KMS-11 (cell line): ENCODE results near the gene FAM47C.
"Not testable (repeated sequence)": the region's sequence is repeated elsewhere in the genome, so short reads cannot be mapped to it uniquely, and the experiment has no call there.

Experiments used
- H2AFZ ChIP-seq: fragments of 200-600 bp; sonication (generic); 2 replicates; pipeline ENCODE4 v1.6.1; 2016; ENCODE audit warnings: antibody characterized with exemption, mixed run types, low read depth
- H3K27ac ChIP-seq: fragments of 200-600 bp; sonication (generic); 2 replicates; pipeline ENCODE4 v1.6.1; 2016; ENCODE audit warnings: mild to moderate bottlenecking, mixed run types
- H3K27me3 ChIP-seq: fragments of 200-600 bp; sonication (generic); 2 replicates; pipeline ENCODE4 v1.6.1; 2017; ENCODE audit warnings: mild to moderate bottlenecking, low read depth, mixed run types, moderate library complexity; ENCODE audit not compliant: insufficient read depth
- H3K36me3 ChIP-seq: fragments of 200-600 bp; sonication (generic); 2 replicates; pipeline ENCODE4 v1.6.1; 2017; ENCODE audit warnings: mild to moderate bottlenecking, mixed run types; ENCODE audit not compliant: insufficient read depth
- H3K4me1 ChIP-seq: fragments of 200-600 bp; sonication (generic); 2 replicates; pipeline ENCODE4 v1.6.1; 2016; ENCODE audit warnings: mild to moderate bottlenecking, low read depth, mixed run types; ENCODE audit not compliant: poor library complexity, severe bottlenecking
- H3K4me2 ChIP-seq: fragments of 200-600 bp; sonication (generic); 2 replicates; pipeline ENCODE4 v1.7.0; 2016; ENCODE audit warnings: mild to moderate bottlenecking, mixed run types
- H3K4me3 ChIP-seq: fragments of 200-600 bp; sonication (generic); IDR thresholded peaks from 2 replicates; pipeline ENCODE4 v1.6.1; 2017; ENCODE audit warnings: low read depth, low read length, mixed read lengths; ENCODE audit not compliant: insufficient read depth
- H3K79me2 ChIP-seq: fragments of 200-600 bp; sonication (generic); 2 replicates; pipeline ENCODE4 v1.6.1; 2016; ENCODE audit warnings: low read depth, mixed run types; ENCODE audit not compliant: insufficient read depth
- H3K9ac ChIP-seq: fragments of 200-600 bp; sonication (generic); 2 replicates; pipeline ENCODE4 v1.6.1; 2016; ENCODE audit warnings: mild to moderate bottlenecking, mixed run types
- H4K20me1 ChIP-seq: fragments of 200-600 bp; sonication (generic); 2 replicates; pipeline ENCODE4 v1.6.1; 2016; ENCODE audit warnings: mild to moderate bottlenecking, mixed run types; ENCODE audit not compliant: insufficient read depth
- TF ChIP-seq, protein P1 (sequence below): fragments of 200-600 bp; sonication (generic); conservative IDR thresholded peaks from 2 replicates; pipeline ENCODE4 v1.6.1; 2017; ENCODE audit warnings: low read depth, mild to moderate bottlenecking, antibody characterized with exemption, low read length, moderate library complexity, mixed read lengths

The FAM47C gene

GRCh38 chrX:37008182-37008581, at the start of gene FAM47C:
FAM47C (plus strand) TSS chrX:37008366; CDS start chrX:37008411, 45 bp downstream.
- H3K27ac ChIP-seq, H3K4me2 ChIP-seq, H3K9ac ChIP-seq, H3K4me3 ChIP-seq, H2AFZ ChIP-seq, H3K36me3 ChIP-seq, H3K79me2 ChIP-seq, H3K27me3 ChIP-seq, H3K4me1 ChIP-seq, H4K20me1 ChIP-seq: not testable (repeated sequence)

DNA sequence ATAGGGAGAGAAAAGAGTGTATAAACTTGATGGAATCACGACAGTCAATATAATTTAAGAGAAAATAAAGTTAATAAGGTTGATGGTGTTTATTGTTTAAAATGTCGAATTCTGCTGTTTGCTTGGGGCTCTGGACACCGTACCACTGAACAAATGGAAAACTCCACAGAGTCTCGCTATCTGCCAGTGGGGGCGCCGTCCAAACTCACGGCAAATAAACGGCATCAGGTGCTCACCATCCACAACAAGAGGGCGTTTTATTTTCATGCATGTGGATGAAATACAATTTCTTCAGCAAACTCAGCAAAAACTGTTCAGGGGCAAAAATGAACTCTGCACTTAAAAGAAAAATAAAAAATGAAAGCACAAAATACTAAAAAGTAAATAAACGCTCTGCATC, 46.6 kb upstream of the FAM47C start:
- Histone ChIP-seq H3K9ac (no peak overlapping the region), H3K27me3 (no peaks in the 10 kb centered on the region), H3K4me1 (no peaks in the 10 kb centered on the region), H3K4me2 (no peak overlapping the region), H3K36me3 (no peaks in the 10 kb centered on the region), H3K79me2 (no peaks in the 10 kb centered on the region), H4K20me1 (no peaks in the 10 kb centered on the region), H3K4me3 (no peak overlapping the region), H3K27ac (no peak overlapping the region), H2AFZ (no peak overlapping the region)
- TF ChIP-seq, protein P1, sequence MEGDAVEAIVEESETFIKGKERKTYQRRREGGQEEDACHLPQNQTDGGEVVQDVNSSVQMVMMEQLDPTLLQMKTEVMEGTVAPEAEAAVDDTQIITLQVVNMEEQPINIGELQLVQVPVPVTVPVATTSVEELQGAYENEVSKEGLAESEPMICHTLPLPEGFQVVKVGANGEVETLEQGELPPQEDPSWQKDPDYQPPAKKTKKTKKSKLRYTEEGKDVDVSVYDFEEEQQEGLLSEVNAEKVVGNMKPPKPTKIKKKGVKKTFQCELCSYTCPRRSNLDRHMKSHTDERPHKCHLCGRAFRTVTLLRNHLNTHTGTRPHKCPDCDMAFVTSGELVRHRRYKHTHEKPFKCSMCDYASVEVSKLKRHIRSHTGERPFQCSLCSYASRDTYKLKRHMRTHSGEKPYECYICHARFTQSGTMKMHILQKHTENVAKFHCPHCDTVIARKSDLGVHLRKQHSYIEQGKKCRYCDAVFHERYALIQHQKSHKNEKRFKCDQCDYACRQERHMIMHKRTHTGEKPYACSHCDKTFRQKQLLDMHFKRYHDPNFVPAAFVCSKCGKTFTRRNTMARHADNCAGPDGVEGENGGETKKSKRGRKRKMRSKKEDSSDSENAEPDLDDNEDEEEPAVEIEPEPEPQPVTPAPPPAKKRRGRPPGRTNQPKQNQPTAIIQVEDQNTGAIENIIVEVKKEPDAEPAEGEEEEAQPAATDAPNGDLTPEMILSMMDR: no peak

DNA sequence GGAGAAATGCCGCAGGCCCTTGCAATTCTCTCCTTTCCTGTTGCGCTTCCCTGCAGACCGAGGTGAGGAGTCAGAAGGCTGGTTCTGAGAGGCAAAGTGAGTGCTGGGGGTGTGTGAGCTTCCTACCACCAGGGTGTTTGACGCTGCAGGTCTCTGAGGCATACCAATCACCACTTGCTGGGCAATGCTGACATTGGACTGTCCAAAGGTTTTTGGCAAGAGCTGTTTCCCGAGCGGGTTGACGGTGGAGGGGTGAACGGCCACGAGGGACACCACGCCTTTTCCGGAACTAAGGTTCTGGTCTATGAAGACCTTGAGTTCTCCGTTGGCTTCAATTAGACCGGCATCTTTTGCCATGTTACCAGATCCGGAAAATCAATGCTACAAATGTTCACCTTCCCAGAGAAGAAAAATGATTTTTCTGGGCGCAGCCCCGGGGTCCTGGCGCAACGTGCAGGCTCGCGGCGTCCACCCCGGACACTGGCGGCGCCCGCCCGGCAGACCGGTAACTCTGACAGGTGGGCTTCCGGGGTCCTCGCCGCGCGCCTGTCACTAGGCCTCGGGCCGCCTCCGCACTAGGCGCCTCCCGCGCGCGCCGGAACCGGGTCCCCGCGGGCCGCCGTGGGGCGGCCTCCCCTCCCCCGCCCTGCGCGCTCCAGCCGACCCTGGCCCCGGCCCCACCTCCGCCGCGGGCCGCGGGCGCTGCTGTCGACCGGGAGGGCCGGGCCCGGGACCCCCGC, 44.9 kb upstream of the FAM47C start:
- no peaks in the 10 kb centered on the region for H3K4me1 ChIP-seq
- no peak overlapping the region for H3K27ac ChIP-seq
- H2AFZ ChIP-seq: no peak overlapping the region
- no peaks in the 10 kb centered on the region for H3K27me3 ChIP-seq
- H3K4me2 ChIP-seq: no peak overlapping the region
- H3K4me3 ChIP-seq: no peak overlapping the region
- no peaks in the 10 kb centered on the region for H3K36me3 ChIP-seq
- no peaks in the 10 kb centered on the region for H4K20me1 ChIP-seq
- H3K79me2 ChIP-seq: no peaks in the 10 kb centered on the region
- H3K9ac ChIP-seq: no peak overlapping the region
- TF ChIP-seq, protein P1: no peak

DNA sequence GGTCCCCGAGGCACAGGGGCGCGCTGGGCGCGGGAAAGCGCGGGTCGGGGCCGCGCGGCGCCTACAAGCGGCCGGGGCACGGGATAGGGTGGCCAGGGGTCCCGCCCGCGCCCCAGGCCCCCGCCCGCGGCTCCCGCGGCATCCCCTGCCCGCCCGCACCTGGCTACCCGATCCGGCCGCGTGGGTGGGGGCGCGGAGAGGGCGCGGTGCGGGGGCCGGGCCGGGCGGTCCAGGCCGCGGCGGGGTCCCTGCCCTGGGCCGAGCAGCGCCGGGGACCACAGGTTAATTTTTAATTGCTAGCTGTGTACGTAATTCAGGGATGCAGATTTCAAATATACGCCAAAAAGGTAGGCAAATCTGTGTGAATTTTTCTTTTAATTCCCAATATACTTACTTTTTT, 44.3 kb upstream of the FAM47C start:
- Histone ChIP-seq H3K36me3 (no peaks in the 10 kb centered on the region), H3K79me2 (no peaks in the 10 kb centered on the region), H4K20me1 (no peaks in the 10 kb centered on the region), H3K27me3 (no peaks in the 10 kb centered on the region), H3K27ac (no peak overlapping the region), H3K4me1 (no peaks in the 10 kb centered on the region), H3K9ac (no peak overlapping the region), H2AFZ (no peak overlapping the region), H3K4me2 (no peak overlapping the region), H3K4me3 (no peak overlapping the region)
- TF ChIP-seq, protein P1: no peak

GRCh38 chrX:36973575-36973974, 34.6 kb upstream of the FAM47C start:
- Histone ChIP-seq H3K4me2 (no peak overlapping the region), H3K36me3 (no peaks in the 10 kb centered on the region), H3K79me2 (no peaks in the 10 kb centered on the region), H3K4me1 (no peaks in the 10 kb centered on the region), H3K9ac (no peak overlapping the region), H3K27ac (no peak overlapping the region), H3K4me3 (no peak overlapping the region), H2AFZ (no peak overlapping the region), H4K20me1 (no peaks in the 10 kb centered on the region), H3K27me3 (no peaks in the 10 kb centered on the region)
- TF ChIP-seq, protein P1: no peak
